GM12874 (cell line): ENCODE measurements around the gene PSMB4.

ENCODE experiments used
- CTCF ChIP-seq: IDR thresholded peaks from 2 replicates; pipeline ENCODE4 v1.5.1; 2011; ENCODE audit warnings: low read depth, mild to moderate bottlenecking, control low read depth, low read length, moderate library complexity; ENCODE audit not compliant: insufficient read depth

The PSMB4 gene

GRCh38 chr1:151367658-151368392 lies 31.5 kb upstream of the PSMB4 start:
- no peak for TF ChIP-seq CTCF

GRCh38 chr1:151368393-151369301 lies 30.7 kb upstream of the PSMB4 start:
- TF ChIP-seq CTCF: no peak

GRCh38 chr1:151369302-151369610 lies 30.1 kb upstream of the PSMB4 start:
- TF ChIP-seq CTCF: no peak

- TF ChIP-seq CTCF: no peak
These were observed 29.7 kb upstream of the PSMB4 start for GRCh38 chr1:151369621-151370048.

GRCh38 chr1:151370211-151370911 lies 29.0 kb upstream of the PSMB4 start:
- TF ChIP-seq CTCF: no peak

- no peak for TF ChIP-seq CTCF
These were observed 27.9 kb upstream of the PSMB4 start for GRCh38 chr1:151371370-151372057.
